Esophagus squamous epithelium (tissue), 4 donors: ENCODE measurements around the gene MCM5.

ENCODE experiments used
- CTCF ChIP-seq, 6 experiments: fragments of 450-650 bp in 4 of 6; fragments of 200-600 bp in 2 of 6; sonication (generic) in 2 of 6; IDR thresholded peaks; one replicate each; pipeline ENCODE4 v1.5.1; 2016 to 2019; ENCODE audit warnings: antibody characterized with exemption in 6 of 6, mild to moderate bottlenecking in 4 of 6, moderate library complexity in 4 of 6
- POLR2A ChIP-seq, 4 donors: fragments of 450-650 bp; IDR thresholded peaks; one replicate each; pipeline ENCODE4 v1.6.1; 2017; ENCODE audit warnings: antibody characterized with exemption in 4 of 4, mild to moderate bottlenecking in 4 of 4, moderate library complexity in 3 of 4

DNA sequence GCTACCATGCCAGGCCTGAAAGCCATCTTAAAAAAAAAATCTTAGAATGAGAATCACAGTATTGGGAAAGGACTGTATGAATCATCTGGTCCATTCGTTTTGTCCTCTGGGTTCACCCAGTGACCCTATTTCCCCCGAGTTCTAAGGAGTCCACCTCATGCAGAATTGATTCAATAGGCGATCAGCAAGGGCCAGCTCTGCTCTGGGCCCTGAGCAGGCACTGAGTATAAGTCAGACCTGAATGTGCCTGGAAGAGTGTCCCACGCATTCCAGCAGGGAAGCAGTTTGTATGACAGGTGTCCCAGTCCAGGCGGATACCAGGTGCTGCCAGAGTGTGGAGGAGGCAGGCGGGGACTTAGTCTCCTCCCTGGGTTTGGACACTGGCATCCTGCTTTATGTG, 19.9 kb upstream of the MCM5 start:
- TF ChIP-seq CTCF (IDR thresholded peaks at IDR 0.05): no peak
- TF ChIP-seq POLR2A (IDR thresholded peaks at IDR 0.05): no peak
